ENCODE data around the gene MAGI1. TPM values are rescaled to one million over a fixed set of nuclear protein-coding genes. Genes with fewer than 3 reads are reported as not detected.

MAGI1 gene
- total RNA-seq, 1 donor from 2014 or later: 13.7 TPM

DNA sequence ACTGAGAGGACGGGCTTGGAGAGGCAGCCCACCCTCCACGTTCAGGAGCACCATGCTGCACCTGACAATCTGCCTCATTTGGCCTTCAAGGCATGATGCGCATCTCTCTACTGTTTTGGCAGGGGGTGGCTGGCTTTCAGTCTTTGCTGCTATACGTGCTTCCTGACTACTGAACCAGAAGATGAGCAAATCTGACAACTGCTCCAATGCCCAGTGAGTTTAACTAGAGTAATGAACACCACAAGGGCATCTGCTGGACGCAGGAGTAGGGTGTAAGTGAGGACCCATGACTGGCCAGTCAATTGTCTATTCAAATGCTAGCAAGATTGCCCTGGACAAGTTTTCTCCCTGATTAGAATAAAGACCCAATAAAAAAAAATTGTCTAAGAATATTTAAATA lies 335.7 kb downstream of the MAGI1 start:
- no peak for ATAC-seq

DNA sequence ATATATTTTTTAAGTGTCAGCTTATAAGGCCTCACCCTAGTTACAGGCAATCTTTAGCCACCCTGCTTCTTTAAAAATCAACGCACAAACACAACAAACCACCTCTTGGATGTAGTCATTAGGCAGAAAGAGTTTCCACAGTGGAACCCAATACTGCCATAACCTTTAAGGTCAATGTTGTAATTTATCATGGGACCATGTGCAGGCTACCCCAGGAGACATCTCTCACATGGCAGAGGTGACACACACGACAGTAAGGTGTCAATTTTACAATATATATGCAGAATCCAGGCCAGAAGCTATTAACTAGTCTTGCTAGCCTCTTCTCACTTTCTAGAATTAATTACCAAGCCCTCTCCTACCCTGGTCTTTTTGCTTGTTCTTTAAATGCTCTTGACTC lies 336.5 kb downstream of the MAGI1 start:
- ATAC-seq: no peak

DNA sequence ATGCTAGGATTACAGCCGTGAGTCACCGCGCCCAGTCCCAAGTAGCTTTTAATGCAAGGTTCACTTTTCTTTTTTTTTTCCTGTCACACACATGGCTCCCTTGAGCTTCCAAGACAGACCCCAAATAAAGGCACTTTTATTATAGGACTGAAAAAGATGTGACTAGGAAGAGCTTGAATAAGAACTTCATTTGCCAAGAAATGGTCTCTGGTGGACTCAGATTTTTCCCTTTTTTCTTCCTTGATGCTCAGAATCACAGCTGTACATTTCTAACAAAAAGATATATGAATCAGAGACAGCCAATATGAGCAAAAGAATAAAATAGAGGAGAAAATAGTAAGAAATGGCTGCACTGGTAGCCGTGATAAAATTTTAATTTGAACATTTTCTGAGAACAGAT lies 337.2 kb downstream of the MAGI1 start:
- no peak for ATAC-seq

DNA sequence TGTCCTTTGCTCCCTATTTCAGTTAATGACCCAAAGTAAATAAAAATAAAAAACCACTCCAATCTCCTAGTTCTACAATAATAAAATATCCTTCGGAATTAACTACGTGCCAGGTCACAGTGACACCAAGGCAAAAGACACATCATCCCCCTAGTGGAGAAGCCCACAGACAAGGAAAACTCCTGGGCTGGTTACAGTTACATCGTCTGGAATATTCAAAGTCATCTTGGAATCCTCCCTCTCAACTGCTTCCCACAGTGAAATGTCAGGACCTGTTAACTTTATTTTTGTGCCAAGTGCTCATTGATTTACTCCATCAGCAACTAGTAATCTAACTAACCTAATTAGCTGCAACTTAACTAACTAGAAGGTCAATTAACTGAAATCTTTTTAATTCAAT lies 349.3 kb downstream of the MAGI1 start:
- no peak for ATAC-seq

DNA sequence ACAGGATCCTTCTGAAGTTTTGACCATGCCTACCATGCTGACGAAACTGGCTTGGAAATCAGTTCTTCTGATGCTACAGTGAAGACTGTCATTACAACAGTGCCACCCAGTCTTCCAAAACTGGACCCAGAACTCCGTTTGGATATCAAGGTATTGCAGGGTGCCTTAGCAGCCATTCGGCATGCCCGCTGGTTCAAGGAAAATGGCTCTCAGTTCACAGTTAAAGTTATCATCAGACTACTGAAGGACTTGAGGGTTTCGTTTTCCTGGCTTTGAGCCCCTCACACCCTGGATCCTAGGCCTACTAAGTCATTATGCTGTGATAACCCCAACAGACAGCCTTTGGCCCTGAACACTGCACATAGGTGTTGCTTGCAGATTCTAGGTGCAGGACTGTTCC lies 351.0 kb downstream of the MAGI1 start:
- no peak for ATAC-seq

DNA sequence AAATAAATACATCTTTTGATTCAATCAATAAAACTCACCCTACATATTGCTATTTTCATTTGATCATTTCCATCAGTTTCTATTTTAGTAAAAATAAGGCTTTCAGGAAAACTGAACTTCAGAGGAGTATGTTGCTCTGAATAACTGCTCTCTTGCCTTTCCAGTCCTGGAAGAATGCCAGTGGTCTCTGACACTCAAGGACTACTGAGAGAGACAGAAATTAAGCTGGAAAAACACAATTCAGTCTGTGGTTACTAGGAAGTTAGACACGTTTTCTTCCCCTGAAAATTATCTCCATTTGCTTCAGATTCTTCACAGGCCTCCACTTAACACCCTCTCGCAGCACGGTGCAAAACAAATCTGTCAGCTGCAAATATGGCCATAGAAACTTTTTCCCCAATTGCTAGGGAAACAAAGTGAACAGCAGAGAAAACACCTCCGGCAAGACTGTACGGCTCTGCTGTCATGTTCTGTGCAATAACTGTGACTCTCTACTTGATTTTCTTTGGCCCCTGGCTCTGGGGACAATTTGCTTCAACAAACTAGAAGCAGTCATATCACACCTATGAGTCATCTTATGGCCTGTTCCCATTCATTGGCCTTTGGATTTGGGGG lies 353.0 kb downstream of the MAGI1 start:
- ATAC-seq: no peak

DNA sequence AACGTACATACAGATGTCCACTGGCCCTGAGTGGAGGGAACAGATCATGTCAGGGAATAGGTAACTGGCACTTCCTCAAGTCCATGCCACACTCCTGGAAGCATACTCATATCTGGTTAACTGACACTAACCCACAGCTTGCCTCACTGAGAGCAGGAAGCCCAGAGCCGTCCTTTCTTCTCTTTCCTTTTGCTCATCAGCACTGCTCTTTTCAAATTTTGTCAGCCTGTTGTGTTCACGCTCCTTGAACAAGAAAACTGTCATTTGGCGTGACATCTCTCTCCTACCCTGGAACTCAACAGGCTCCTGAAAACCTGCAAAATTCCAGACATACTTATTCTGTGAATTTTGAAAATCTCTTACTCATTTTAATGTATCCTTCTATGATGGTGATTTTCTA lies 360.2 kb downstream of the MAGI1 start:
- no peak for ATAC-seq

DNA sequence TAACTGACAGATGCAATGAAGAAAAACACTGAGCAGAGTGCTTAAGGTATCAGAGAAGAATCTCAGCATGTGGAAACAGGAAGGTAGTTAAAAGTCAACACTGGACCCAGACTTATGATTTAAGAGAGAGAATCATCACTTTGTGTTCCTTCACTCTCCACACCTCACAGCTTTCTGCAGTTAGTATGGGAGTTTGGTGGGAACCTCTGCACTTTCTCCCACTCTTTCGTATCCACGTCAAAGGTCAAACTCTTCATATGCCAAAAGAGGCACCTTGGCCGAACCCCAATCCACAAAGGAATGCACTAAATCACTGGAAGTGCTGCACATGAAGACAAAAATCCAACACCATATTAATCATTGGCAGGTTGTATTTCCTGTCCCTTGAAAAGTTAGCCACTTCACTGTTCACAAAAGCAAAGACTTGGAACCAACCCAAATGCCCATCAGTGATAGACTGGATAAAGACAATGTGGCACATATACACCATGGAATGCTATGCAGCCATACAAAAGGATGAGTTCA lies 361.2 kb downstream of the MAGI1 start:
- ATAC-seq: no peak

DNA sequence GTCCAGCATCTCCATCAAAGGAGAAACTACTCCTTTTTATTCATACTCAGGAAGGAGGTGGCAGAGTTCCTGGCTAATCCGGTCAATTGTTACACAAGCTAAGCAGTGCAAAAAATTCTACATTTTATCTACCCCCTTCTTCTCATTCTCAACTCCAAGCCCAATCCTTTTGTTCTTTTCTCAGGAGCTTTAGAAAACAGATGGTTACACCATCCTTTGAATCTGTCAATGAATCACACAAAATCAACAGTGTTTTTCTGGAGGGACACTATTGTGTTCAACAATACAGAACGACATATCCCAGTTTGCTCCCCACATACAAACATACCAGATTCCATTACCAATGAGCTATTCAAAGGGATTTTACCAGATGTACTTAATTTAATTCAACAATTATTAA lies 362.1 kb downstream of the MAGI1 start:
- no peak for ATAC-seq

DNA sequence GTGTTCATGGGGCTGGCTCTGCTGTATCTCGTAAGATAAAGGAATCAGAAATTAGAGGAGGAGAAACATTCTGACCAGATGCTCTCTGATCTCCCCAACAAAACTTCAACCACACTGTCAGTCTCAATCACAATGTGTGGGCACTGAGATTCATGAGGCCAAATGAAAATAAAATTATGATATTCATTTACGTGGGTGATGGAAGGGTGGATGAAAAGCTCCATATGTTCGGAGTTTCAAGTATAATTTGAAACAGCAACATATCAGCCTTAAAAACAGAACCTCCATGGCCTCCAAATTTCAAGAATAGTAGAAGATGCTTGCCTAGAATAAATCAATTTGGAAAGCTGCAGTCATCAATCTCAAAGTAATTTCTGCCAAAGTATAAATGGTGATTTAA lies 363.7 kb downstream of the MAGI1 start:
- ATAC-seq: no peak

DNA sequence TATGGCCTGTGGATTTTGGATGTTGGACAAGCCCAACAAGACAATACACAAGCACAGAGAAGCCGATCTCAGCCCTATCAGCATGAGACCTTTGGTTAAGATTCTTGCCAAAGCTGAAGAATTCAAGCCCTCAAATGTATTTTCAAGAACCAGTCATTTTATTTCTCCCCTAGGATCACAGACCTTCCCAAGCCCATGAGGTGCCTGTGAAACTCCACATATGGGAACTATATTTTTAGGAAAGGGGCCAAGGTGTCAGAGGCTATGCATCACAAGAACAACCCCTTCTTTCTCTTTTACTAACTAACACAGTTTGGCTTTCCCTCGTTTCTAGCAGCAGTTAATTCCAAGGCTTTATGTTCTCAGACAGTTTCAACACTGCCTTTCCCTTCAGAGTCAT lies 364.5 kb downstream of the MAGI1 start:
- no peak for ATAC-seq

DNA sequence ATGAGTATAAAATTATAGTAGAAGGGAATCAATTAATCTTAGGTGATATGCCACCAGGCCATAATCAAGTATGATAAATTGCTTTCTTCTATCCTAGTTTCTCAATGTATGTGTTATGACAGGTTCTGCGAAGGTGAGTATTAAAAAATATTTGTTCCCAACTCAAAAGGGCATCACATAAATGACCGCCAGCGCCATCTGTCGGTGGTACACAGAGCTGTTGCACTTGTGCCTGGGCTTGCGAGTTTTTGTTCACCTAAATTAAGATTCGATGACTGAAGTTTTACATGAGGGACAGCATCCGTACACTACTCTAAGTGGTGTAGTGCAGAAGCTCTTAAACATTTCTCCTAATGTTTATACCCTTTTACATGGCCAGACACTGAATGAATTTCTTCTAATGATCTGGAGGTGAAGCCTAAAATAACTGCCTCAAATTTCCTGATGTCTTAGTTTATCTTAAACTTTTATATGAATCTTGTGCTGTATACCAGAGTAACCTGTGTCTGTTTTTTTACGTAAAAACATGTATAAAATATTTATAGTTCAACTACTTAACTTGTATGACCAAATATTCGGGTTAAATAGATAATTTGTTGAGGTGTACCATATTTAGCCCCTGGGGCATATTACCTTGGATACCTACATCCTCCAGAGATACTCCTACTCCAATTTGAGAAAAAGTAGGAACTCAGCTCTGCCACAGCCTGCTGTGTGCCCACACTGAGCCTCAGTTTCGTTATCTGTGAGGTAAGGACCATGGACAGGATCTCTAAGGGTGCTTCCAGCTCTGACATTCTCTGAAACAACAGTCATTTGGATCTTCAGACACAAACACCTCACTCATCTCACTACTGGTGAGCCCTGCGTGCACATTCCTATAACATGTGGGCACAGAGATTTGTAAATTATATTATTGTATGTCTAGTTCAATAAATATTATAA lies 365.6 kb downstream of the MAGI1 start:
- peak; percentile 60 for ATAC-seq

DNA sequence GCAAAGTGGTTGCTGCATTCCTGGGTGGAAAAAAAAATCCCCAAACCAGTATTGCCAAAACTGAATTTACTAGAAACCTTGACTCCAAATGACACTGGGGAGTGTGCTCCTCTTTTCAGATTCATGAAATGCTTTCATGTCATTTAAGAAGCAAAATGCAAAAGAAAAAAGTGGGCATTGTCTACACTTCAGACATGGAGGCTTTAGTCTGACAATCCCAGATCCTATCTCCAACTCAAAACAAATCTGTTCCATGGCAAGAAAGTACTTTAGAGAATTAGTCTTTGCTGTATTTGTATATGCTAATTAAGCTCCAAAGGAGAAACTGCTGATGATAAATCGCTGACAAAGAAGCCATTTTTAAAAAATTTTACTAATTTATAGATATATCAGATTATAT lies 366.7 kb downstream of the MAGI1 start:
- ATAC-seq: no peak

DNA sequence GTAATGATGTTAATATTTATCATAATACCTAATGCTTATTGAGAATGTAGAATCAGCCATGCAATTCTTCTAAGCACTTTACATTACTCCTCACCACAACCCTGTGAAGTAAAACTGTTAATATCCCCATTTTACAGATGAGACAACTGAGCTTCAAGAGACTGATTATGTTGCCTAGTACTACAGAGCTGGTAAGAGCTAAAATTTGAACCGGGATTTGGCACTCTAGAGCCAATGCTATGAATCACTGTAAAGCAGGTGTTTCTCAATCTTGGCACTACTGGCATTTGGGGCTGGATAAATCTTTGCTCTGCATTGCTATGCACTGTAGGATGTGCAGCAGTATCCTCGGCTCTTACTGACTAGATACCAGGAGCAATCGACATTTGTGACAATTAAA lies 367.7 kb downstream of the MAGI1 start:
- peak; percentile 52 for ATAC-seq

DNA sequence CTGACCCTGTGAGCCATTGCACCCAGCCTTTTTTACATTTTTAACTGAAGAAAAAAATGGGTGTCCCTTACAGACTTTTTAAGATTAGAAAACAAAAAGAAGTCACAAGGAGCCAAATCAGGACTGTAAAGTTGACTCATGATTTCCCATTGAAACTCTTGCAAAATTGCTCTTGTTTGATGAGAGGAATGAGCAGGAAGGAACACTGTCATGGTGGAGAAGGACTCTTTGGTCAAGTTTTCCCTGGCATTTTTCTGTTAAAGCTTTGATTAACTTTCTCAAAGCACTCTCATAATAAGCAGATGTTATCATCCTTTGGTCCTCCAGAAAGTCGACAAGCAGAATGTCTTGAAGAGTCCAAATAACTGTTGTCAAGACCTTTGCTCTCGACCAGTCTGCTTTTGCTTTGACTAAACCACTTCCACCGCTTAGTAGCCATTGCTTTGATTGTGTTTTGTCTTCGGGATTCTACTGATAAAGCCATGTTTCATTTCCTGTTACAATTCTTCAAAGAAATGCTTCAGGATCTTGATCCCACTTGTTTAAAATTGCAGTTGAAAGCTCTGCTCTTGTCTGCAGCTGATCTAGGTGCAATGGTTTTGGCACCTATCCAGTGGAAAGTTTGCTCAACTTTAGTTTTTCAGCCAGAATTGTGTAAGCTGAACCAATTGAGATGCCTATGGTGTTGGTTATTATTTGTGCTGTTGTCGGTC lies 369.4 kb downstream of the MAGI1 start:
- ATAC-seq: no peak

DNA sequence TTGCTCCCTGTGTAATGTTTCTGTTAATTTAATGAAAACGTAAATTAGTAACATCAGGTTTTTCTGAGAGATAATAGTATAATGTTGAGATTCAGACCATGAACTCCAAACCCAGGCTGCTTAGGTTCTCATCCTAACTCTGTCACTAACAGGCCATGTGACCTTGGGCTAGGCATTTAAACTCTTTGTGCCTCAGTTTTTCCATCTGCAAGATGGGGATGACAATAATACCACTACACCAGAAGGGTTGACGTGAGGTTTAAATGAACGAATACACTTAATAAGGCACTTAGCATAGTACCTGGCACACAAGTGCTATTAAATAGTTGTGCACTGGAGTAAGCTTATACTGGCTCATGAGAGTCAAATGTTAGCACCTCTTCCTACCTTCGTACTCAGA lies 370.8 kb downstream of the MAGI1 start:
- no peak for ATAC-seq

DNA sequence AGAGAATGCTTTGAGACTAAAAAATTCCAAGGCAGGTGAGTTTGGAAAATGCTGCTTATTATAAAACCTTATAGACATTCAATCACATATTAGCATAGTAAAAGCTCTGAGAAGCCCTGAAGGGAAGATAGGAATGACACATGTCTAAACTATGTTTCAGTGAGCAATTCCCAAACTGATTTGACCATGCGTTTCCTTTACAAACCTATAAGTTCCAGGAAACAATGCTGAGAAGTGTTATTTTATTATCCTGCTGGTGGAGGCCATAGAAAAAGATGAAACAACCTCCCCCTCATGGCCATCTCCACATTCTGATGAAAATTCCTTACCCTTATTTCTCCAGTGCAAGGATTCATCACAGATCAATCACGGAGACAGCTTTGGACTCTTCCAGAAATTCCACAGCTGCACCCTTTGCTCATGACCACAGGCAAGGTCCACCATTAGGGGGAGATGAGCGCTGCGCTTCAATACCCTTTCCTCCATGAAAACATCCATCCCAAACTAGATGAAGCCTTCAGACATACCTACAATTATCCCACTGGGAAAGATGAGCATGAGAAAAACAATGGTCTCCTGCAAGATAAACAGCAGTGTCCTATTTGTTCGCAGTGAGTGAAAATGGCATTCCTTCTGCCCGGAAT lies 372.1 kb downstream of the MAGI1 start:
- ATAC-seq: no peak

DNA sequence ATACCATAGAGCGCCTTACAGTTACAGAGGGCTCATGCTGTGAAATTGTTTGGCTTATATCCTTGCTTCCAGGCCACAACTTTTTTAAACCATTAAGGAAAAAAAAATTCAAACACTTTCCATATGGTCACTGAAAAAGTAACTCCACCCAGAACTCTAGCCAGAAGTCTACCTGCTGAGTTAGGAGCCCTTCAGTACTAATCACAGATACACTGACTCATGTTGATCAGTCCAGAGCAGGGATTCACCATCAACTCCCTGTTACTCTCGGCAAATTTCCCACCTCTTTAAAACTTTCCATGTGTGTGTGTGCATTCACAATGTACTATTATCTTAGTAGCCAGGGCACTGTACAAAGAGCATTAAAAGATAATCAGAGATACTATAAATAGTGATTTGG lies 372.8 kb downstream of the MAGI1 start:
- no peak for ATAC-seq

DNA sequence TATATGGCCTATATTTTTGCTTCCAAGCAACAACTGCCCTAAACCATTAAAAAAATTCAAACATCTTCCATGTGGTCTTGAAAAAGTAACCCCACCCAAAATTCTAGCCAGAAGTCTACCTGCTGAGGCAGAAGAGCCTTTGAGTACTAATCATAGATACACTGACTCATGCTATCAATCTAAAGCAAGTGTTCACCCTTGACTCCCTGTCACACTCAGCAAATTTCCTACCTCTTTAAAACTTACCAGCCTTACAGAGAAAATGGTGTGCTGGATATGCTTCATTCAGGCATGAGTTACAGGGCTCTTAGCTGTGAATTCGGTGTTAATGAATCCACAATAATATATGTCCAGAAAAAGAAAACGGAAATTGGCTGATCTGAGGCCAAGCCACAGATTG lies 373.8 kb downstream of the MAGI1 start:
- no peak for ATAC-seq

DNA sequence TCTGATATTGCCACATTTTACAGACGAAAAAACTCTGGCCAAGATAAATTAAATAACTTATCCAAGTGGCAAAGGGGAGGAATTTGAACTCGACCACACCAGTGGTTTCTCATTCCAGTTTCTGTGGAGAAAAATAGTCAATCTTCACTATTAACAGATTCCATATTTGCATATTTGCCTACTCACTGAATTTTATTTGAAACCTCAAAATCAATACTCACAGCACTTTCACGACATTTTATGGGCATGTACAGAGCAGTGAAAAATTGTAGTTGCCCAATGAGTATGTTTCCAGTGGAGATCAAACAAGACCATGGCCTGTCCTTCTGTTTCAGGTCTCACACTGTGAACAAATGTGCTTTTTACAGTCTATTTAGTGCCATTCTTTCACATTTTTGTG lies 374.3 kb downstream of the MAGI1 start:
- ATAC-seq: no peak

DNA sequence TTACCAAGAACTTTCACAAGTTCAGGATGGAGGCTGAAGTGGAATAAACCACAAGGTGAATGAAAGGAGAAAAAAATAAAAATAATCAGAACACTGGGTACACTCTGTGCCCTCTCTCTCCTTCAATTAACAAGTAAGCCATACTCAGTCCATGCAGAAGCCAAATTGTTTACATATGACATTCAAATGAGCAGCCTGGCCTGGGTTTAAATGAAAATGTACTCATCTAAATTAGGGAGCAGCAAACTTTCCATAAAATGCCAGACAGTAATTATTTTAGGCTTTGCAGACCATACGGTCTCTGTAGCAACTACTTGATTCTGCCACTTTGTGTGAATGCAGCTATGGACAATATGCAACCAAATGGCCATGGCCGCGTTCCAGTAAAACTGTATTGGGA lies 376.6 kb downstream of the MAGI1 start:
- ATAC-seq: no peak

DNA sequence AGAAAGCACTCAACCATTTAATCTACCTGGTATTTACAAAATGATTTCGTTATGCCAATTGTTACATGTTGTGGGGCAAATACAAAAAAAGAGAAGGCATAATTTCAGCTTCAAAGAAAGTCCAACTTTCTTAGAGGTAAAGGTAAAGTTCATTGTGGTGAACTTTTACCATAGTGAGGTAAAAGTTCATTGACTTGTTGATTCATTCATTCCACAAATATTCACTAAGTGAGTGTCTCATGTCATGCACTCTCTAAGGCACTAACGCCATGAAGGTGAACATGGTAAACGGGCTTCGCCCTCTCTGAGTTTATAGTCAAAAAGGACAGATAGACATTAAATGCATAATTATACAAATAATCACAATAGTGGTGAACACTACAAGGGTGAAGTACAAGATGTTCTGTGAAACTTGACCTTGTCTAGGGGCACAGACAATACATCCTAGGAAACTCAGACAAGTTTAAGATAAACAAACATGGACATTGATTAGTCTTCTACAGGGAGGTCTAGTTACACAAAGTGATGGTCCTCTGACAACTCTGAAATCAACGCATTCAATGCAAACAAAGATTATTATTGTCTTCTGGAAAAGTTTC lies 378.6 kb downstream of the MAGI1 start:
- ATAC-seq: no peak

DNA sequence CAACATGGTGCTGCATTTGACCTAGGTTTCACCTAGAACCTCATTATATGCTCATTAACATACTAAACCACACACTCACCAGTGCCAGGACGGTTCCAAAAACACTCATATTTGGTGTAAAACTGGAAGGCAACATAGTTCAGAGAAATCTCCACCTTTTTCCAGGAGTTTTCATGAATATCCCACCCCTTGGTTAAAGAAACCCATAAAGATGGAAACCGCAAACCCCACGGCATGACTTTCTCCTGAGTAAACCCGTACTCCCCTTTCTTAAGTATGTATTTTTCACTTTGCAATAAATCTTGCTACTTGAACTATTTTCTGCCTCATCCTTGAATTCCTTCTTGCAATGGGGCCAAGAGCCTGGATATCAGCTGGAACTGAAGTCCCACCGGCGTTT lies 379.3 kb downstream of the MAGI1 start:
- no peak for ATAC-seq
